PFSK-1 (cell line): ENCODE results near the gene HOATZ.

Experiments
- POLR2AphosphoS5 ChIP-seq: IDR thresholded peaks from 2 replicates; pipeline ENCODE4 v1.6.1; 2012; ENCODE audit warnings: low read depth, mild to moderate bottlenecking, control low read depth, low read length, moderate library complexity
- TAF1 ChIP-seq: IDR thresholded peaks from 2 replicates; pipeline ENCODE4 v1.6.1; 2012; ENCODE audit warnings: low read length, control low read depth, borderline replicate concordance; ENCODE audit not compliant: insufficient read depth

- TF ChIP-seq POLR2AphosphoS5, result no peak
- no peak for TF ChIP-seq TAF1
These were observed 35.7 kb downstream of the HOATZ start for GRCh38 chr11:111550258-111550657.
